Amygdala (tissue), 56 donors: ENCODE measurements around the gene ASNS.
A peak's percentile ranks its signal among the peaks of the same experiment; 100 is the strongest.
"Not testable (repeated sequence)": the region's sequence is repeated elsewhere in the genome, so short reads cannot be mapped to it uniquely, and the experiment has no call there.

Experiments
- DNase-seq, 56 donors: peaks; one replicate each; lab custom pipeline; 2025; lab: John Stamatoyannopoulos, UW

Gene ASNS

GRCh38 chr7:97872025-97872669, at the start of gene ASNS:
TSS of gene ASNS (minus strand) at chr7:97872408. CDS start at chr7:97869156, 3,252 bp downstream.
- DNase-seq: peak; percentile 18 to 93 (median 84)

GRCh38 chr7:97921254-97921653, 49.0 kb upstream of the ASNS start:
- DNase-seq: not testable (repeated sequence)

- not testable (repeated sequence) for DNase-seq
Measured at GRCh38 chr7:97915267-97915666, 43.1 kb upstream of the ASNS start.

- not testable (repeated sequence) for DNase-seq
Measured at GRCh38 chr7:97912294-97912693, 40.1 kb upstream of the ASNS start.

GRCh38 chr7:97896893-97897292, 24.7 kb upstream of the ASNS start:
- not testable (repeated sequence) for DNase-seq

- DNase-seq: not testable (repeated sequence)
Measured at GRCh38 chr7:97891721-97892120, 19.5 kb upstream of the ASNS start.

GRCh38 chr7:97879527-97879926, 7.3 kb upstream of the ASNS start:
- DNase-seq: not testable (repeated sequence)

GRCh38 chr7:97874894-97875293, 2.7 kb upstream of the ASNS start:
- DNase-seq: not testable (repeated sequence)

- DNase-seq: no peak
Measured at GRCh38 chr7:97873606-97874005, 1.4 kb upstream of the ASNS start.

GRCh38 chr7:97871659-97872024, 566 bp downstream of the ASNS start:
- DNase-seq: peak in 3 of 56 donors; percentile 27 to 47 (median 29)

- DNase-seq: no peak
Measured at GRCh38 chr7:97868788-97869187, 3.4 kb downstream of the ASNS start.

GRCh38 chr7:97868314-97868713, 3.9 kb downstream of the ASNS start:
- DNase-seq: no peak

- no peak for DNase-seq
Measured at GRCh38 chr7:97865104-97865503, 7.1 kb downstream of the ASNS start.

GRCh38 chr7:97859606-97860204, 12.5 kb downstream of the ASNS start:
- DNase-seq: no peak

- no peak for DNase-seq
Measured at GRCh38 chr7:97858221-97858620, 14.0 kb downstream of the ASNS start.

GRCh38 chr7:97857544-97857943, 14.7 kb downstream of the ASNS start:
- DNase-seq: no peak

GRCh38 chr7:97851683-97852082, 20.5 kb downstream of the ASNS start:
- DNase-seq: peak in 9 of 56 donors; percentile 6 to 27 (median 9)

GRCh38 chr7:97850262-97851031, 21.8 kb downstream of the ASNS start:
- DNase-seq: not testable (repeated sequence)

- DNase-seq: no peak
Measured at GRCh38 chr7:97847791-97848190, 24.4 kb downstream of the ASNS start.

GRCh38 chr7:97846945-97847344, 25.3 kb downstream of the ASNS start:
- no peak for DNase-seq

- peak in 1 of 56 donors; percentile 27 for DNase-seq
Measured at GRCh38 chr7:97845622-97846203, 26.5 kb downstream of the ASNS start.
